Measurements from ENCODE around the gene SUMO4. TPM values are rescaled to one million over a fixed set of nuclear protein-coding genes. Genes with fewer than 3 reads are reported as not detected.

SUMO4 gene
- total RNA-seq (2021) (1.8 TPM in 2 replicates), Bru-seq, nascent RNA (percentile 90 among the genes with signal in this experiment), BruChase-seq, experiment 1, labeled RNA remaining after a 2-hour chase (percentile 74 among the genes with signal in this experiment), BruChase-seq, experiment 2, labeled RNA remaining after a 6-hour chase (percentile 40 among the genes with signal in this experiment)
- long read RNA-seq = 0 reads

DNA sequence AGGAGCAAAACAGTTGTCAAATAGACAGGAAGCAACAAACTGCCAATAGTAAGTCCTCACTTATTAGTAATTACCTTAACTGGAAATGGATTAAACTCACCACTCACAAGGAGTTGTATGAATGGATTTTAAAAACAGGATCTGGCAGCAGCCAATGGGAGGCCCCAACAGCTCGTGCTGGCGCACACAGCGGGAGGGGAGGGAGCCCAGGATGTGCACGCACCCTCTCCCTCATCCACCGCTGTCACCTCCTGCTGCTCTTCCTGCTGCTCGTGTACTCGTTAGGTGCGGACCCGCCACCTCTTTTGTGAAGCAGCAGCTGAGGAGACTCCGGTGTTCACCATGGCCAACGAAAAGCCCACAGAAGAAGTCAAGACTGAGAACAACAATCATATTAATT is at the start of gene SUMO4:
TSS of gene SUMO4 (plus strand) at position 213 of the 400 bp plus-strand sequence. CDS start at position 343, 130 bp downstream.
- ChIA-PET CTCF (no interaction called here), POLR2A (ENCODE audit: unreplicated experiment) (no interaction called here)
- Histone ChIP-seq H3K27me3 (ENCODE audit: insufficient read depth, low read depth) (no peaks in the 10 kb centered on the region), H3K9me3 (ENCODE audit: insufficient read depth, low read depth) (no peaks in the 10 kb centered on the region), H3K27ac (no peak within 1 kb of the TSS), H2AFZ (no peak within 1 kb of the TSS), H3F3A (ENCODE audit: insufficient read depth, low read depth) (no peaks in the 10 kb centered on the region), H3K36me3 (ENCODE audit: low read depth) (peaks cover 28% of the 10 kb centered on the region; the same call in 1 of the 2 replicates), H3K4me1 (replicated peaks; ENCODE audit: insufficient read depth) (no peaks in the 10 kb centered on the region), H3K9me2 (ENCODE audit: insufficient read depth) (no peaks in the 10 kb centered on the region), H3K4me2 (no peak within 1 kb of the TSS), H3K79me2 (ENCODE audit: low read depth) (0 out of 2 replicates have a peak, but pooled peaks cover 5% of the 10 kb centered on the region), H3K4me3 (no peak within 1 kb of the TSS), H4K20me1 (ENCODE audit: insufficient read depth) (0 out of 2 replicates have a peak, but pooled peaks cover 2% of the 10 kb centered on the region)
- BruUV-seq (replicated peaks) = no TSS peak
- DNase-seq = no peak
- TF ChIP-seq, protein P1, sequence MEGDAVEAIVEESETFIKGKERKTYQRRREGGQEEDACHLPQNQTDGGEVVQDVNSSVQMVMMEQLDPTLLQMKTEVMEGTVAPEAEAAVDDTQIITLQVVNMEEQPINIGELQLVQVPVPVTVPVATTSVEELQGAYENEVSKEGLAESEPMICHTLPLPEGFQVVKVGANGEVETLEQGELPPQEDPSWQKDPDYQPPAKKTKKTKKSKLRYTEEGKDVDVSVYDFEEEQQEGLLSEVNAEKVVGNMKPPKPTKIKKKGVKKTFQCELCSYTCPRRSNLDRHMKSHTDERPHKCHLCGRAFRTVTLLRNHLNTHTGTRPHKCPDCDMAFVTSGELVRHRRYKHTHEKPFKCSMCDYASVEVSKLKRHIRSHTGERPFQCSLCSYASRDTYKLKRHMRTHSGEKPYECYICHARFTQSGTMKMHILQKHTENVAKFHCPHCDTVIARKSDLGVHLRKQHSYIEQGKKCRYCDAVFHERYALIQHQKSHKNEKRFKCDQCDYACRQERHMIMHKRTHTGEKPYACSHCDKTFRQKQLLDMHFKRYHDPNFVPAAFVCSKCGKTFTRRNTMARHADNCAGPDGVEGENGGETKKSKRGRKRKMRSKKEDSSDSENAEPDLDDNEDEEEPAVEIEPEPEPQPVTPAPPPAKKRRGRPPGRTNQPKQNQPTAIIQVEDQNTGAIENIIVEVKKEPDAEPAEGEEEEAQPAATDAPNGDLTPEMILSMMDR (conservative IDR thresholded peaks at IDR 0.05) = no peak
- no peak for TF ChIP-seq EZH2 (IDR thresholded peaks at IDR 0.05; ENCODE audit: low read depth)
- intact Hi-C loops (cut with micrococcal nuclease; ENCODE audit: unreplicated experiment) = no loop called here

DNA sequence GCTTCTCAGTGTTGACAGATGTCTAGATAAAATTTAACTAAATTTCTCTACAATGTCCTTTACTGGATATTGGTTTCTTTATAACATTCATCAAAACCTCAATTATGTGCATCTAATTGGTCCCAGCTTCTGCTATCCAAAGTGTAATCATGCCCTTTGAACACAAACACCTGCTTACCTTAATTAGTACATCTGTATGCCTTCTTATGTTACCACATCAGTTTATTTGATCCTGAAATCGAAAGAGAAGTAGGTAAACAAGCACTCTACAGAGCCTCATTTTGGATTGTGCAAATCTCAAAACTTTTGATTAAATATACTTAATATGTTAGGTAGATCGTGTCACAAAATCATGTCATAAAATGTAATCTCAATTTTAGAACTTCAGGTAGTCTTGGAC is 46.1 kb upstream of the SUMO4 start:
- peaks cover 10% of the 10 kb centered on the region; the same call in 1 of the 2 replicates for H3K36me3 ChIP-seq (ENCODE audit: low read depth)
- no peak overlapping the region for H3K27ac ChIP-seq
- H2AFZ ChIP-seq = no peak overlapping the region
- H3K4me1 ChIP-seq (replicated peaks; ENCODE audit: insufficient read depth) = no peaks in the 10 kb centered on the region; the same call in 1 of the 2 replicates
- TF ChIP-seq, protein P1 (conservative IDR thresholded peaks at IDR 0.05) = no peak
- TF ChIP-seq EZH2 (IDR thresholded peaks at IDR 0.05; ENCODE audit: low read depth) = no peak
- CTCF ChIA-PET = no interaction called here
- BruUV-seq (replicated peaks) = no TSS peak
- no peak overlapping the region for H3K4me2 ChIP-seq
- no peaks in the 10 kb centered on the region for H3F3A ChIP-seq (ENCODE audit: insufficient read depth, low read depth)
- H3K79me2 ChIP-seq (ENCODE audit: low read depth) = peaks cover 99% of the 10 kb centered on the region
- DNase-seq = no peak
- H3K9me2 ChIP-seq (ENCODE audit: insufficient read depth) = no peaks in the 10 kb centered on the region
- POLR2A ChIA-PET (ENCODE audit: unreplicated experiment) = interaction anchor here (0.6 kb wide), 1 partner anchor 26 kb away, joined by 5 read pairs; no protein-coding TSS in a partner anchor
- H4K20me1 ChIP-seq (ENCODE audit: insufficient read depth) = peaks cover 14% of the 10 kb centered on the region
- H3K27me3 ChIP-seq (ENCODE audit: insufficient read depth, low read depth) = no peaks in the 10 kb centered on the region
- H3K9me3 ChIP-seq (ENCODE audit: insufficient read depth, low read depth) = no peaks in the 10 kb centered on the region
- intact Hi-C loops (cut with micrococcal nuclease; ENCODE audit: unreplicated experiment) = no loop called here
- H3K4me3 ChIP-seq = no peak overlapping the region

DNA sequence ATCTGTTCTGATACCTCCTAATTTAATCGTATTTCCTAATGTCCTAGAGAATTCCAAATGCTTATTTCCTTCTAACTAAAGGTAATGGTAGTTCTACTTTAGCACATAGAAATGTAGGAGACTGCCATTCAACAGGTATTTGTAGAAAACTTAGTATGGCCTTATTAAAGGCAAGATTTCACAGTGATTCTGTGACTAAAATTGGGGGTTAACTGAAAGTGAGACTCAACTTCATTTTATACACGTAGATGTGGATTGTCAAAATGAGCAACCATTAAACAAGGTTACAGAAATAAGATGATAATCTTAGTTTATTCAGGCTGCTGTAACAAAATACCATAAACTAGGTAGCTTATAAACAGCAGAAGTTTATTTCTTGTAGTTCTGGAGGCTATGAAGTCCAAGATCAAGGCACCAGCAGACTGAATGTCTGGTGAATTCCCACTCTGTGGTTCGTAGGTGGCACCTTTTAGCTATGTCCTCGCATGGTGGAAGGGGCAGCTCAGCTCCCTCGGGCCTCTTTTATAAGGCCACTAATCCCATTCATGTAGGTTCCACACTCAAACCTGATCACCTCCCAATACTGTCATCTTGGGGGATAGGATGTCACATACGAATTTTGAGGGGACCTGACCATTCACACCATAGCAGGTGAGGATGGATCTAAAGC is 43.8 kb upstream of the SUMO4 start:
- H3K4me2 ChIP-seq = no peak overlapping the region
- peaks cover 4% of the 10 kb centered on the region for H4K20me1 ChIP-seq (ENCODE audit: insufficient read depth)
- H3K4me3 ChIP-seq = no peak overlapping the region
- H3K9me3 ChIP-seq (ENCODE audit: insufficient read depth, low read depth) = no peaks in the 10 kb centered on the region
- H3F3A ChIP-seq (ENCODE audit: insufficient read depth, low read depth) = no peaks in the 10 kb centered on the region
- no peak for TF ChIP-seq EZH2 (IDR thresholded peaks at IDR 0.05; ENCODE audit: low read depth)
- TF ChIP-seq, protein P1 (conservative IDR thresholded peaks at IDR 0.05) = no peak
- no peaks in the 10 kb centered on the region for H3K9me2 ChIP-seq (ENCODE audit: insufficient read depth)
- DNase-seq = no peak
- ChIA-PET CTCF (no interaction called here), POLR2A (ENCODE audit: unreplicated experiment) (no interaction called here)
- H3K79me2 ChIP-seq (ENCODE audit: low read depth) = peaks cover 99% of the 10 kb centered on the region
- intact Hi-C loops (cut with micrococcal nuclease; ENCODE audit: unreplicated experiment) = no loop called here
- no peaks in the 10 kb centered on the region; the same call in 1 of the 2 replicates for H3K4me1 ChIP-seq (replicated peaks; ENCODE audit: insufficient read depth)
- H3K27ac ChIP-seq = no peak overlapping the region
- H3K27me3 ChIP-seq (ENCODE audit: insufficient read depth, low read depth) = no peaks in the 10 kb centered on the region
- no TSS peak for BruUV-seq (replicated peaks)
- no peak overlapping the region for H2AFZ ChIP-seq
- H3K36me3 ChIP-seq (ENCODE audit: low read depth) = peaks cover 10% of the 10 kb centered on the region; the same call in 1 of the 2 replicates

Data from PC-9 (cell line).